ENCODE results near the gene GSN.

Gene GSN

GRCh38 chr9:121242219-121242958, 25.6 kb upstream of the GSN start:
- no peak for DNase-seq (ENCODE audit: low read depth)
- no peak overlapping the region for H3K4me3 ChIP-seq (ENCODE audit: low read depth, low read length)

- no peak overlapping the region for H3K4me3 ChIP-seq (ENCODE audit: low read depth, low read length)
- no peak for DNase-seq (ENCODE audit: low read depth)
Observed at GRCh38 chr9:121242959-121243346, 25.0 kb upstream of the GSN start.

GRCh38 chr9:121246821-121247561, 21.0 kb upstream of the GSN start:
- peak; percentile 89 for DNase-seq (ENCODE audit: low read depth)
- H3K4me3 ChIP-seq (ENCODE audit: low read depth, low read length): no peak overlapping the region

- no peak for DNase-seq (ENCODE audit: low read depth)
- H3K4me3 ChIP-seq (ENCODE audit: low read depth, low read length): no peak overlapping the region
Observed at GRCh38 chr9:121249563-121249962, 18.4 kb upstream of the GSN start.

DNA sequence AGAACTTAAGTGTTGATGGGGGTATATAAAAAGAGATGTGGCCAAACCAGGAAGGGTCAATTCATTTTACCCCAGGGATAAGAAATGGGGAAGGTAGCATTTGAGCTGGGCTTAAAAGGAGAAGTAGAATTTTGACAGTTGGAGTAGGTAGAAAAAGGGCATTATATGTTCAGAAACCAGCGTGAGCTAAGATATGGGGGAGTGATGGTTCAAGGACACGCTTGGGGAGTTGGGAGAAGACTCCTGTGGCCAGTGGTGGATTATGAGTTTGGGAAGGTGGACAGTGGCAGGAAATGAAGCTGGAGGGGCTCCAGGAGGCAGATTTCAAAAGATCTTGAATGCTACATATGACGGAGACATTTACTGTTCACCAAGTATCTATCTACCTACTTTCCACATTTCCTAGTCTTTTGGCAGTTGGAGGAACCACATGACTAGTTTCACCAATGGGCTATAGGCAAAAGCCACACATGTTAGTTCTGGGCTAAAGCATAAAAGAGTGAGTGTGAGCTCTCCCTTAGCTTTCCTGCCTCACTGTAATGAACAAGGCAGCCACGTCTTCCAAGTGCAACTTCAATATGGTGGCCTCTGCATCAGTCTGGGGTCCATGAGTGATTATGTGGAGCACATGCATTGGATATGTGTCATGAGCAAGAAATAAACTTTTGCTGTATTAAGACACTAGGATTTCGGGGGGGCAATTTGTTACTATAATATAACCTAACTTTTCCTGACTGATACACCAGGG, 15.7 kb upstream of the GSN start:
- H3K4me3 ChIP-seq (ENCODE audit: low read depth, low read length): no peak overlapping the region
- no peak for DNase-seq (ENCODE audit: low read depth)

DNA sequence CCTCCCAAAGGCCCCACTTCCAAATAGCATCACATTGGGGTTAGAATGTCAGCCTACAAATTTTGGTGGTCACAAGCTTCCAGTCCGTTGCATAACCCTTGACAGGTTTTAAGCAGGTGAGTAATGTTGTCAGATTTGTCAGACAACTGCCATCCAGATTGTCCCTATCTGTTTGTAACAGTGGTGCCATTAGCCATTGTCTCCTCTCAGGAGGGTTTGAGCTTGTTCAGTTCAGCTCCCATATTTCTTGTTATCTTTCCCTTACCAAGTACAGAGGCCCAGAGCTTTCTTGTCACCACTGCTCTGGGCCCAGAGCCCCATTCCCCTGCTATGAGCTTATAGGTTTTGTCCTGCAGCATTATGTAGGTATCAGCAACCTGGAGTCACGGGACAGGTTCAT, 14.8 kb upstream of the GSN start:
- no peak for DNase-seq (ENCODE audit: low read depth)
- no peak overlapping the region for H3K4me3 ChIP-seq (ENCODE audit: low read depth, low read length)

DNA sequence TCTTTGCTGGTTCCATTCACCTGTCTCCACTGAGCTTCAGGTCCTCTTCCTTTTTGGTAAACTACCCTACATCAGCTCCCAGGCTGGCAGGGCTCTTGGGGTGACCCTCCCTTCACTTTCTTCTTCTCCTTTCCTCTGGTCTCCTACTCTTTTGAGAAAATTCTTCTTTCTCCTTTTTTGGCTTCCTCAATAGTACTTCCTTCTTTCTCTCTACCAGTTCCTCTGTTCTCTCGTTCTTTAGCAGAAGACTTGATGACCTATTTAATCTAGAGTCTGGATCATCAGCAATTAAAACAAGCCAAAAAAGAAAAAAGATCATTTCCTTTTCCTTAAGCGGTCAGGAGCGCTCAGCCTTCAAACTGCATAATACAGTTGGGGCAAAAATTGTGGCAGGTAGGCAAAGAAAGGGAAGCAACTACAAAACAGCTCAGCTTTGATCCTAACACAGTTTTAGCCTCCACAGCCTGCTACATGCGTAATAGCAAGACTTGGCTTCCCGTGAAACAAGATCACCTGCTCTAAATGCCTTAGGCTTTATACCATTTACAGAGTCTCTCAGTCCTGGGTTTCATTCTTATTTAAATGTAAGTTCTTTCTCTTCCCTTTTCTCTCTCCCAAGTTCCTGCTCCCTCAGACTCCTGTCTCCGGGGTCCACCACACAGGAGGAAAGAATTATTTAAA, 14.0 kb upstream of the GSN start:
- no peak for DNase-seq (ENCODE audit: low read depth)
- H3K4me3 ChIP-seq (ENCODE audit: low read depth, low read length): no peak overlapping the region

DNA sequence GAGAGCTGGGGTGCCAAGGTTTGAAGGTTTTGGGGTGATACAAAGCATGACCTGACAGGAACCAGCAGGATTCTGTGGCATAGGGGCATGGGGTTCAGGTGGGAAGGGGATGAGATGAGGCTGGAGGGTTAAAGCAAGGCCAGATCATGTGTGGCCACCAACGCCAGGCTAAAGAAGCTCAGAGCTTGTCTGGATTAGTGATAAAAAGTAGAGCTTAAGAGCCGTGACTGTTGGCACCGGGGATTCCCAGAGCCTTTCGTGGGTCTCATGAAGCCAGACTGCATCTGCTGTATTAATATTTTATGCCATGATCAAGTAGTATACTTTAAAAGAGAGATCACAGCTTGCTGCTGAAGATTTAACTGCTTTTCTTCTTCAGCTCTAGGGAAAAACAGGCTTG, 8.5 kb upstream of the GSN start:
- no peak for DNase-seq (ENCODE audit: low read depth)
- no peak overlapping the region for H3K4me3 ChIP-seq (ENCODE audit: low read depth, low read length)

DNA sequence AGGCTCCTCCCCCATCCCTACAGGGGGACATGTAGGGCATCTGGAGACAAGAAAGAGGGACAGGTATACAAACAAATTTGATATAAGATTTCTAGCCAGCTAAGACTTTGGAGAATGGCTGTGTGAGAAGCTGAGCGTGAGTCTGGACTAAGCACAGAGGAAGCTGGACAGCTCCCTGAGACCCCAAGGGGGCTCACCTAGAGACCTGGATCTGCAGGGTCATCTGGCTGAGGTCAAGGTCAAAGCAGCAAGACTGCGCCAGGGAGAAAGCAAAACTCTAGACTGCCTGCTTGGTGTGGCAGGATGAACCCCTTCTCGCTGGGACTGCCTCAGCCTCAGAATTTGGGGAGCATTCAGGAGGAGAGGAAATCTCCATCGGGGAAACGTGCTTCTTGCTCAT, 8.0 kb upstream of the GSN start:
- DNase-seq (ENCODE audit: low read depth): no peak
- no peak overlapping the region for H3K4me3 ChIP-seq (ENCODE audit: low read depth, low read length)

GRCh38 chr9:121260457-121261106, 7.4 kb upstream of the GSN start:
- no peak overlapping the region for H3K4me3 ChIP-seq (ENCODE audit: low read depth, low read length)
- DNase-seq (ENCODE audit: low read depth): no peak

DNA sequence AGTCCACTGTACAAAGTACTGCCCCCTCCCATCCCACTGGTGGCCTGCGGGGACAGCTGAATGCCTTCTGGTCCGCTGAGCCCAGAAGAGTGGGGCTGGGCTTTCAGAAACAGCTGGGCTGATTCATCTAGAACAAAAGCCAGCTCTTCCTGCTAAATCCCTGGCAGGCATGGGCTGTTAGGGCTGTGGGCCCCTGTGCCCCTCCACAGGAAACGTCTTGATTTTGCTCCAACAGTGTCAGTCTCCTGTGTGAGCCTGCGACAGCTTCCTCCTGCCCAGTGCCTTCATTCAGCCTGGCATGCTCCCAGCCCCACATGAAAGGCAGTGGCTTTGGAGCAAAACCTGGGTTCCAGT, 6.9 kb upstream of the GSN start:
- DNase-seq (ENCODE audit: low read depth): no peak
- H3K4me3 ChIP-seq (ENCODE audit: low read depth, low read length): no peak overlapping the region

GRCh38 chr9:121261755-121262154, 6.2 kb upstream of the GSN start:
- no peak overlapping the region for H3K4me3 ChIP-seq (ENCODE audit: low read depth, low read length)
- DNase-seq (ENCODE audit: low read depth): no peak

- DNase-seq (ENCODE audit: low read depth): no peak
- no peak overlapping the region for H3K4me3 ChIP-seq (ENCODE audit: low read depth, low read length)
Observed at GRCh38 chr9:121262423-121262822, 5.5 kb upstream of the GSN start.

DNA sequence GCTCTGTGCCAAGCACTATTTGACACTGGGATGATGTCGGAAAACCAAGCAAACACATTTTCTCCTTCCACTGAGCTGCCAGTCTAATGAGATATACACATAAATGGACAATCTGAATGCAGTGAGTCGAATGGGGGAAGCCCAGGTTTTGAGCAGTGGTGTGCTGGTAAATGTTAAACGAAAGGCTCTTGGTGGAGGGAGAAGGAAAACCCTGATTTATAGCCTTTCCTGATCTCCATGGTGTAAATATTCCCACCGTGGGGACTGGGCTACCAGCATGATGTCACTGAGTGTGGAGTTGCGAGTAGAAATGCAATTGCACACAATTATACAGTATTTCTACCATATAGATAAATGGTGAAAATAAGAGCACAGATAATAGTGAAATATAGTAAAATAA, 5.0 kb upstream of the GSN start:
- DNase-seq (ENCODE audit: low read depth): no peak
- no peak overlapping the region for H3K4me3 ChIP-seq (ENCODE audit: low read depth, low read length)

- DNase-seq (ENCODE audit: low read depth): no peak
- no peak overlapping the region for H3K4me3 ChIP-seq (ENCODE audit: low read depth, low read length)
Observed at GRCh38 chr9:121266356-121266755, 1.6 kb upstream of the GSN start.

DNA sequence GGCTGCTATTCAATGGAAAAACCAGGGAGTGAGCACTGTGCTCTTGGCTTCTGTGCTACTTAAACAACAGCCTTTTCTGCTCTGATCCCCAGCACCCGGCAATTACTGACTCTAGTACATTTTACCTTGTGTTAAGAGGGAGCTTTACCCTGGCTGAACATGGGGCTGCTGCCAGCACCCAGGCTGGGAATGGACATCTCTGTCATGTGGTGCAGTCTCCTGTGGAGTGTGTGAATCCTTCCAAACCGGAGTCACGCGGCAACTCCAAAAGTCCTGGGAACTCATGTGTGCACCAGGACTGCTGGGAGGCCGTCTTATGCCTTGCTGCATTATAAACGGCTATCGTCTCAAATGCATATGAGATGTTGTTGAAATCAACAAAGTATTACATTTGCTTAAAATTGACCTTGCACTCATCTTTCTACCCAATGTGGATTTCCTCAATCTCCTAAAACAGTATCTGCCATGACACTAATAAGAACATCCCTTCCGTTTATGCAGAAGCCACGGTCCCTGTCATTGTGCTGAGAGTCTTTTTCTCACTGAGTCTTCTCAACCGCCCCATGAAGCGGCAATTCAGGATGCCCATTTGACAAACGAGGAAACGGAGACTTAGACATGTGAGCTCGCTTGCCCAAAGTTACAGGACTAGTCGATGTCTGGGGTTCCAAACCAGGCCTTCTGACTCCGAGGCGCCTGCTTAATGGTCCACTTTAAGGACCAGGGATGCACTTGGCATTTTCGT, 884 bp upstream of the GSN start:
- DNase-seq (ENCODE audit: low read depth): no peak
- H3K4me3 ChIP-seq (ENCODE audit: low read depth, low read length): no peak overlapping the region

- DNase-seq (ENCODE audit: low read depth): no peak
- peak overlapping the region; percentile 79 for H3K4me3 ChIP-seq (ENCODE audit: low read depth, low read length)
Observed at GRCh38 chr9:121268598-121268850, 562 bp downstream of the GSN start.

- peak overlapping the region; percentile 79 for H3K4me3 ChIP-seq (ENCODE audit: low read depth, low read length)
- DNase-seq (ENCODE audit: low read depth): no peak
Observed at GRCh38 chr9:121268851-121269641, 1.1 kb downstream of the GSN start.
